Neuronal stem cell (in vitro differentiated cells): ENCODE results near the gene INO80E.

Experiments used
- DNase-seq: peaks from one replicate; pipeline ENCODE4 v3.0.0-alpha.2; 2013; ENCODE audit warnings: low spot score
- H2AFZ ChIP-seq: one replicate; pipeline ENCODE4 v1.6.1; 2013; ENCODE audit warnings: mild to moderate bottlenecking, low read length, inconsistent platforms
- H2AK5ac ChIP-seq: 2 replicates; pipeline ENCODE4 v1.6.1; 2013; ENCODE audit warnings: low read depth, mild to moderate bottlenecking, inconsistent platforms, low read length, moderate library complexity, mixed read lengths
- H2BK120ac ChIP-seq: 2 replicates; pipeline ENCODE4 v1.6.1; 2013; ENCODE audit warnings: low read depth, mild to moderate bottlenecking, inconsistent platforms, low read length, moderate library complexity, mixed read lengths
- H2BK12ac ChIP-seq: one replicate; pipeline ENCODE4 v1.6.1; 2013; ENCODE audit warnings: low read length, inconsistent platforms
- H2BK15ac ChIP-seq: 2 replicates; pipeline ENCODE4 v1.6.1; 2013; ENCODE audit warnings: mild to moderate bottlenecking, low read length, inconsistent platforms, mixed read lengths
- H2BK5ac ChIP-seq: one replicate; pipeline ENCODE4 v1.6.1; 2013; ENCODE audit warnings: inconsistent platforms, mild to moderate bottlenecking, low read length, moderate library complexity
- H3K14ac ChIP-seq: one replicate; pipeline ENCODE4 v1.6.1; 2013; ENCODE audit warnings: low read length, inconsistent platforms
- H3K18ac ChIP-seq: 2 replicates; pipeline ENCODE4 v1.6.1; 2013; ENCODE audit warnings: low read length, inconsistent platforms
- H3K23ac ChIP-seq: 2 replicates; pipeline ENCODE4 v1.6.1; 2013; ENCODE audit warnings: low read depth, mild to moderate bottlenecking, mixed read lengths, low read length, inconsistent platforms; ENCODE audit not compliant: poor library complexity
- H3K27ac ChIP-seq: replicated peaks from 3 replicates; pipeline ENCODE4 v1.5.1; 2013; ENCODE audit warnings: low read length, inconsistent platforms
- H3K27me3 ChIP-seq, 3 experiments: 2 replicates each; pipeline ENCODE4 v1.6.1; 2013; ENCODE audit warnings: low read length in 3 of 3, mild to moderate bottlenecking in 2 of 3, inconsistent platforms in 1 of 3, low read depth in 1 of 3, mixed read lengths in 1 of 3, moderate library complexity in 1 of 3; ENCODE audit not compliant: control insufficient read depth in 3 of 3, insufficient read depth in 3 of 3
- H3K36me3 ChIP-seq, 2 donors: replicated peaks in 1 of 2; 2 replicates each; pipeline ENCODE4 v1.6.1; 2013; ENCODE audit warnings: low read length in 2 of 2; ENCODE audit not compliant: control insufficient read depth in 2 of 2, insufficient read depth in 2 of 2
- H3K4ac ChIP-seq: 2 replicates; pipeline ENCODE4 v1.6.1; 2013; ENCODE audit warnings: inconsistent platforms, mild to moderate bottlenecking, low read length, moderate library complexity
- H3K4me1 ChIP-seq, 2 donors: 1 replicate in 1 of 2; 2 replicates in 1 of 2; pipeline ENCODE4 v1.6.1; 2013; ENCODE audit warnings: low read length in 2 of 2, low read depth in 1 of 2; ENCODE audit not compliant: control insufficient read depth in 2 of 2, insufficient read depth in 1 of 2
- H3K4me2 ChIP-seq: one replicate; pipeline ENCODE4 v1.6.1; 2013; ENCODE audit warnings: mild to moderate bottlenecking, low read length, inconsistent platforms; ENCODE audit not compliant: insufficient read depth, poor library complexity, severe bottlenecking
- H3K4me3 ChIP-seq, 2 donors: 2 replicates each; pipeline ENCODE4 v1.5.1; 2013; ENCODE audit warnings: low read length in 2 of 2, mild to moderate bottlenecking in 2 of 2, inconsistent platforms in 1 of 2, moderate library complexity in 1 of 2
- H3K79me1 ChIP-seq: one replicate; pipeline ENCODE4 v1.6.1; 2013; ENCODE audit warnings: low read depth, mild to moderate bottlenecking, inconsistent platforms, low read length, moderate library complexity
- H3K9ac ChIP-seq: one replicate; pipeline ENCODE4 v1.6.1; 2013; ENCODE audit warnings: mild to moderate bottlenecking, low read depth, low read length, inconsistent platforms; ENCODE audit not compliant: poor library complexity
- H3K9me3 ChIP-seq, 2 donors: replicated peaks in 1 of 2; 2 replicates each; pipeline versions ENCODE3 to v1.6.1; 2013; ENCODE audit warnings: low read length in 2 of 2, mild to moderate bottlenecking in 2 of 2, inconsistent platforms in 1 of 2, low read depth in 1 of 2, mixed read lengths in 1 of 2, moderate library complexity in 1 of 2; ENCODE audit not compliant: control insufficient read depth in 2 of 2, insufficient read depth in 1 of 2
- H4K8ac ChIP-seq: one replicate; pipeline ENCODE4 v1.6.1; 2013; ENCODE audit warnings: low read depth, mild to moderate bottlenecking, inconsistent platforms, low read length, moderate library complexity
- H4K91ac ChIP-seq: one replicate; pipeline ENCODE4 v1.6.1; 2013; ENCODE audit warnings: low read length, low read depth, mild to moderate bottlenecking, inconsistent platforms; ENCODE audit not compliant: poor library complexity
- WGBS, 2 donors: extraction: QIAGEN DNeasy Blood & Tissue Kit; methylation state at CpG; one replicate each; pipeline ENCODE4 v1.1.7; 2013; ENCODE audit warnings: missing lambda C conversion rate in 2 of 2, mixed read lengths in 1 of 2; ENCODE audit not compliant: insufficient read length in 2 of 2, insufficient replicate concordance in 1 of 2; ENCODE audit errors: extremely low coverage in 2 of 2; 5-methylcytosine and 5-hydroxymethylcytosine counted together

INO80E gene

DNA sequence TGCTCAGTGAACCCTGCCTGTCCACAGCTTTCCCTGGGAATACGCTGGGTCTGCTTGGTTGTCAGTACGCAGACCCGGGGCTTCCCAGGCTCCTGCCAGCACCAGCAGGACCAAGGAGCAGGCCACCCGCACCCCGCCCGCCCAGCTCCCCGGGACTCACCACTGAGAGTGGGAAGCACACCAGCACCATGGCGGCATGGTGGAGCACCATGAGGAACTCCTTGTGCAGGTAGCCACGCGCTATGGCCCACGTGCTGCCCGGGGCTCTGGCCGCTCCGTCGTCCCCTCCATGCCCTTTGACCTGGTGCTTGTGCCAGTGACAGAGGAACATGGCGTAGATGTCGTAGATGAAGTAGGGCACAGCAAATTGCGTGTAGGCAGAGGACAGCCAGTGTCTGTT lies 30.4 kb downstream of the INO80E start:
- Histone ChIP-seq H3K9me3 (no peaks in the 10 kb centered on the region), H3K79me1 (peaks cover 2% of the 10 kb centered on the region), H3K4me2 (no peak overlapping the region), H3K14ac (peak overlapping the region; percentile 65), H3K27ac (no peak overlapping the region), H2BK15ac (no peak overlapping the region), H3K9ac (peak overlapping the region; percentile 56), H3K18ac (no peak overlapping the region), H2AK5ac (no peak overlapping the region), H3K4me3 (no peak overlapping the region), H4K91ac (no peak overlapping the region), H2AFZ (no peak overlapping the region), H4K8ac (no peak overlapping the region), H2BK120ac (no peak overlapping the region), H3K4ac (no peak overlapping the region), H2BK12ac (no peak overlapping the region), H2BK5ac (no peak overlapping the region), H3K4me1 (peaks cover 6 to 17% of the 10 kb centered on the region in 2 donors), H3K23ac (peak overlapping the region; percentile 69), H3K36me3 (peaks cover 0 to 7% of the 10 kb centered on the region in 2 donors), H3K27me3 (peaks cover 0 to 24% (median 0%) of the 10 kb centered on the region in 3 experiments)
- DNase-seq: no peak
- WGBS, 2 donors: no CpG with 5 or more reads among the region's 18 CpGs

DNA sequence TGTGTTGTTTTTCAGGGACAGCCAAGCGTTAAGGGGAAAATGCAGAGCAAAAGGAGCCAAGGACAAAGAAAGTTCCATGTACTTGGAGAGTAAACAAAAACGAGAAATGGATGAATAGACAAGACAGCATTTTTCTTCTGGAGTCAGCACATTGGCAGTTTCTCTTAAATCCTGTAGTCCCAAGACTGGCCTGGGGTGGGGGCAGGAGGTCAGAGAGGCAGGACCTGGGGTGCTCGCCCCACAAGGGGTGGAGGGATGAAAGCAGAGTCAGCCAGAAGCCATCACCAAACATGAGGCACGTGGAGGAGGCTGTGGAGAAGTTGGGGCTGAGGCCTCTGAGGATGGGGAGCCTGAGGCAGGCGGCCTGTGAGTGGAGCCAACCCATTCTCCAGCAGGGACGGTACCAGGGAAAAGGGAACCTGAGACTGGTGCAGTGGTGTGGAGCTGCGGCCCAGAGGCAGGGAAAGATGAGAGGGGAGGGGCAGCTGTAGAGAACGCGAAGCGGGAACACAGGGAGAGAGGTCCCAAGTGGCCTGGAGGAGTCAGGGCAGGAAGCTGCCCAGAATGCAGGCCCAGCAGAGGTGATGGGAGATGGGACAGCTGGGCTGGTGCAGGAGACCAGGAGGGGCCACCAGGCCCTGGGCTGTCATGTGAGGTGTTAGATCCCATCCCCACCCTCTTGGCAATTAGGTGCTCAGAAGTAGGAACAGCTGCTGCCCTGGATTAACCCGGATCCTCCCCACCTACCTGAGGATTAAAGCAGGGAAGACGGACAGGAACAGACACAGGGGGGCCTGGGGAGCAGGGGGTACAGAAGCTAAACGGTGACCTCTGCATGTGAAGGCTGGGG lies 31.8 kb downstream of the INO80E start:
- Histone ChIP-seq H2AFZ (no peak overlapping the region), H2BK15ac (no peak overlapping the region), H3K4me1 (peaks cover 12 to 24% of the 10 kb centered on the region in 2 donors), H2BK5ac (no peak overlapping the region), H3K23ac (no peak overlapping the region), H3K14ac (no peak overlapping the region), H3K36me3 (peaks cover 0 to 7% of the 10 kb centered on the region in 2 donors), H4K91ac (no peak overlapping the region), H3K9ac (no peak overlapping the region), H3K18ac (no peak overlapping the region), H3K4ac (no peak overlapping the region), H3K27me3 (peaks cover 0 to 24% (median 0%) of the 10 kb centered on the region in 3 experiments), H2BK12ac (no peak overlapping the region), H3K4me3 (no peak overlapping the region), H3K4me2 (no peak overlapping the region), H2BK120ac (no peak overlapping the region), H3K9me3 (no peaks in the 10 kb centered on the region), H3K27ac (no peak overlapping the region), H3K79me1 (no peaks in the 10 kb centered on the region), H2AK5ac (no peak overlapping the region), H4K8ac (no peak overlapping the region)
- no CpG with 5 or more reads among the region's 13 CpGs for WGBS, 2 donors
- no peak for DNase-seq

DNA sequence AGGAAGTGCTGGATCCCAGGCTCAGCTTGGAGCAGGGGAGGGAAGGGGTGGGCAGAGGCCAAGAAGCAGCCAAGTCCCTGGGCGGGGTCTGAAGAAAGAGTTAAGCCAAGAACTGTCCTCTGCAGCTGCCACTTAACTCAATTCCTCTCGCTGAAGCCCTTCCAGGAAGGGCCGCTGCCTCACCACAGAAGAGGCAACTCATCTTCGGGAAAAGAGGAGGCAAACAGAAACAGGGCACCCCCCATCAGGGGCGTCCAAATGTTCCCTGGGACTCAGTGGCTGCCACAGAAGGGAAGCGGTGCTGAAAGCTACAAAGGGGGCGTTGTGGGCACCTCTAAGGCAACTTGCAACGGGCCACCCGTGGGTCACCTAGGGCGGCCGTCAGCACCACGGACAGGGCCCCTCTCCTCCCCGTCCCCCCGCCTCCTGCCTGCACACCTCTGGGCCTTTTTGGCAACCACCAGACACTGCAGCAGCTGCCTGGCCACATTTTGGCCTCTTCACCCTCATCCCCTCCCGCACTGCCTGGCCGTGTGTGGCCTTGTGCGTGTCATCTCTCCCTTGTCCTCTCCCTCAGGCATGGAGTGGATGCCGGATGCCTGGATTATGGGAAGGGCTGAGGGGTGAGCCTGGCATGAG lies 32.5 kb downstream of the INO80E start:
- peak overlapping the region; percentile 66 for H3K18ac ChIP-seq
- H3K9ac ChIP-seq: peak overlapping the region; percentile 80
- no CpG with 5 or more reads among the region's 18 CpGs for WGBS, 2 donors
- no peak overlapping the region for H3K27ac ChIP-seq
- no peak overlapping the region for H4K91ac ChIP-seq
- peaks cover 0 to 7% of the 10 kb centered on the region in 2 donors for H3K36me3 ChIP-seq
- H3K14ac ChIP-seq: no peak overlapping the region
- no peak overlapping the region for H2AK5ac ChIP-seq
- no peak overlapping the region for H2BK12ac ChIP-seq
- peak overlapping the region; percentile 4 for H3K4me2 ChIP-seq
- H3K79me1 ChIP-seq: no peaks in the 10 kb centered on the region
- H2BK5ac ChIP-seq: no peak overlapping the region
- H3K4me1 ChIP-seq: peaks cover 12 to 24% of the 10 kb centered on the region in 2 donors
- H3K23ac ChIP-seq: peak overlapping the region; percentile 81
- H3K4me3 ChIP-seq: no peak overlapping the region
- peak; percentile 59 for DNase-seq
- peaks cover 0 to 24% (median 0%) of the 10 kb centered on the region in 3 experiments for H3K27me3 ChIP-seq
- H3K4ac ChIP-seq: no peak overlapping the region
- no peak overlapping the region for H4K8ac ChIP-seq
- no peaks in the 10 kb centered on the region for H3K9me3 ChIP-seq
- H2AFZ ChIP-seq: no peak overlapping the region
- H2BK15ac ChIP-seq: no peak overlapping the region
- no peak overlapping the region for H2BK120ac ChIP-seq
